ENCODE data around the gene PPWD1.
"Not testable (repeated sequence)": the region's sequence is repeated elsewhere in the genome, so short reads cannot be mapped to it uniquely, and the experiment has no call there.

Gene PPWD1

GRCh38 chr5:65562731-65563701 is at the start of gene PPWD1, which contains the start of gene CENPK:
Gene PPWD1 (plus strand): TSS chr5:65563296. CDS start chr5:65563311, 15 bp downstream.
Gene CENPK (minus strand): TSS chr5:65563168. CDS start chr5:65554907, 8,261 bp downstream.
- peak; percentile 90 to 95 for DNase-seq

GRCh38 chr5:65525726-65526125 is 37.4 kb upstream of the PPWD1 start:
- DNase-seq, result no peak

GRCh38 chr5:65530904-65531303 is 32.2 kb upstream of the PPWD1 start:
- DNase-seq, result no peak

- DNase-seq, result no peak
Observed at GRCh38 chr5:65535529-65535987, 27.5 kb upstream of the PPWD1 start.

GRCh38 chr5:65539827-65540226 is 23.3 kb upstream of the PPWD1 start:
- DNase-seq, result no peak

- no peak for DNase-seq
Observed at GRCh38 chr5:65544473-65544872, 18.6 kb upstream of the PPWD1 start.

- no peak for DNase-seq
Observed at GRCh38 chr5:65546141-65546540, 17.0 kb upstream of the PPWD1 start.

GRCh38 chr5:65548281-65548680 is 14.8 kb upstream of the PPWD1 start:
- DNase-seq, result no peak

- no peak for DNase-seq
Observed at GRCh38 chr5:65553941-65554340, 9.2 kb upstream of the PPWD1 start.

GRCh38 chr5:65555287-65555686 is 7.8 kb upstream of the PPWD1 start:
- DNase-seq, result no peak

GRCh38 chr5:65556181-65556580 is 6.9 kb upstream of the PPWD1 start:
- DNase-seq, result no peak

- no peak for DNase-seq
Observed at GRCh38 chr5:65556718-65557117, 6.4 kb upstream of the PPWD1 start.

- DNase-seq, result peak in 1 of 2 experiments; percentile 0
Observed at GRCh38 chr5:65563777-65564176, 681 bp downstream of the PPWD1 start.

GRCh38 chr5:65566505-65566904 is 3.4 kb downstream of the PPWD1 start:
- DNase-seq, result no peak

GRCh38 chr5:65570598-65571226 is 7.6 kb downstream of the PPWD1 start:
- no peak for DNase-seq

GRCh38 chr5:65577141-65577540 is 14.0 kb downstream of the PPWD1 start:
- no peak for DNase-seq

- no peak for DNase-seq
Observed at GRCh38 chr5:65588694-65589093, 25.6 kb downstream of the PPWD1 start.

- not testable (repeated sequence) for DNase-seq
Observed at GRCh38 chr5:65601761-65602160, 38.7 kb downstream of the PPWD1 start.

- DNase-seq, result peak in 1 of 2 experiments; percentile 31
Observed at GRCh38 chr5:65611524-65611923, 48.4 kb downstream of the PPWD1 start.

- DNase-seq, result no peak
Observed at GRCh38 chr5:65612298-65612907, 49.3 kb downstream of the PPWD1 start.

- no peak for DNase-seq
Observed at GRCh38 chr5:65620021-65620420, 56.9 kb downstream of the PPWD1 start.

- not testable (repeated sequence) for DNase-seq
Observed at GRCh38 chr5:65621961-65622360, 58.9 kb downstream of the PPWD1 start.

GRCh38 chr5:65623482-65623881 is 60.4 kb downstream of the PPWD1 start:
- DNase-seq, result peak in 1 of 2 experiments; percentile 0

Measured in NCI-H2081 (cell line).